ENCODE data around the gene ZBTB7C. TPM values are rescaled to one million over a fixed set of nuclear protein-coding genes. Genes with fewer than 3 reads are reported as not detected.

Gene ZBTB7C
- total and polyA plus RNA-seq, 2 donors (not counting 1 experiment from before 2014, with no cell fraction given): not detected

DNA sequence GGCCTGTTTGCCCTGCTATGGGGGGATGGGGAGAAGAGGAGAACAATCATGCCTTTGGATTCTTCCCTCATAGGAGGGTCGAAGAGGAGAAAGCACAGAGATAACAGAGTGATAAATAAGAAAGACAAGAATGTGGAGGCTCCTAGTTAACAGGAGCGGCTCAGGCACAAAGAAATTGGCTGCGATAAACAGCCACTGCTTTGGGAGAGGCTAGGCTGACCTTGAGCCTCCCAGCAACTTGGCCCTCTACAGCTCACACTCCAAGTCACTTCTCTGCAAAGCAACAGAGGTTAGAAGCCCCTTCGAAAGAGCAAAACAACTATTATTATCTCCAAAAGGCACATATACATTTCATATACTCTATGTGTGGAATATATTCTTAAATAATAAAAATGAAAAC lies 69.5 kb downstream of the ZBTB7C start:
- H3K4me2 ChIP-seq (replicated peaks; ENCODE audit: low read depth, low read length, poor library complexity, severe bottlenecking): no peak overlapping the region
- intact Hi-C loops (cut with micrococcal nuclease): no loop called here
- no peaks in the 10 kb centered on the region for H3K9me3 Mint-ChIP-seq (ENCODE audit: insufficient read depth)
- no peak overlapping the region for H3K4me3 Mint-ChIP-seq
- ATAC-seq (ENCODE audit: low read depth): no peak
- H3K4me1 Mint-ChIP-seq: no peaks in the 10 kb centered on the region
- no peak overlapping the region for H3K9ac ChIP-seq (ENCODE audit: low read length)
- DNase-seq: no peak
- H4K20me1 ChIP-seq (ENCODE audit: control insufficient read depth, insufficient read depth, low read length, poor library complexity, severe bottlenecking): no peaks in the 10 kb centered on the region
- peaks cover 0 to 3% (median 0%) of the 10 kb centered on the region in 3 donors for H3K9me3 ChIP-seq (ENCODE audit: control extremely low read depth in 1 of 3, control insufficient read depth in 2 of 3, insufficient read depth in 1 of 3, low read length in 2 of 3)
- 73% methylated on average over 3 of the region's 4 CpGs for WGBS (ENCODE audit: insufficient coverage)
- no peaks in the 10 kb centered on the region for H3K79me2 ChIP-seq (ENCODE audit: control insufficient read depth, insufficient read depth, low read length)
- H3K4me1 ChIP-seq (ENCODE audit: control insufficient read depth in 2 of 2, insufficient read depth in 2 of 2, low read length in 2 of 2): no peaks in the 10 kb centered on the region
- TF ChIP-seq EZH2 (IDR thresholded peaks at IDR 0.05; ENCODE audit: borderline replicate concordance, insufficient read depth, low read depth, low read length, poor library complexity, severe bottlenecking): no peak
- TF ChIP-seq, protein P1, sequence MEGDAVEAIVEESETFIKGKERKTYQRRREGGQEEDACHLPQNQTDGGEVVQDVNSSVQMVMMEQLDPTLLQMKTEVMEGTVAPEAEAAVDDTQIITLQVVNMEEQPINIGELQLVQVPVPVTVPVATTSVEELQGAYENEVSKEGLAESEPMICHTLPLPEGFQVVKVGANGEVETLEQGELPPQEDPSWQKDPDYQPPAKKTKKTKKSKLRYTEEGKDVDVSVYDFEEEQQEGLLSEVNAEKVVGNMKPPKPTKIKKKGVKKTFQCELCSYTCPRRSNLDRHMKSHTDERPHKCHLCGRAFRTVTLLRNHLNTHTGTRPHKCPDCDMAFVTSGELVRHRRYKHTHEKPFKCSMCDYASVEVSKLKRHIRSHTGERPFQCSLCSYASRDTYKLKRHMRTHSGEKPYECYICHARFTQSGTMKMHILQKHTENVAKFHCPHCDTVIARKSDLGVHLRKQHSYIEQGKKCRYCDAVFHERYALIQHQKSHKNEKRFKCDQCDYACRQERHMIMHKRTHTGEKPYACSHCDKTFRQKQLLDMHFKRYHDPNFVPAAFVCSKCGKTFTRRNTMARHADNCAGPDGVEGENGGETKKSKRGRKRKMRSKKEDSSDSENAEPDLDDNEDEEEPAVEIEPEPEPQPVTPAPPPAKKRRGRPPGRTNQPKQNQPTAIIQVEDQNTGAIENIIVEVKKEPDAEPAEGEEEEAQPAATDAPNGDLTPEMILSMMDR (IDR thresholded peaks at IDR 0.05): no peak
- no peak overlapping the region for H3K27ac ChIP-seq (ENCODE audit: low read length in 2 of 2)
- H3K27me3 Mint-ChIP-seq: peaks cover under 1% of the 10 kb centered on the region
- ChIA-PET POLR2A (no interaction called here), CTCF (interaction anchor here (1.4 kb wide), 1 partner anchor 10 kb away, joined by 3 read pairs; no protein-coding TSS in a partner anchor)
- H2AFZ ChIP-seq (ENCODE audit: insufficient read depth, low read depth, low read length, poor library complexity, severe bottlenecking): no peak overlapping the region
- no peaks in the 10 kb centered on the region for H3K27me3 ChIP-seq (replicated peaks in 1 of 4; ENCODE audit: control extremely low read depth in 1 of 4, control insufficient read depth in 3 of 4, insufficient read depth in 4 of 4, low read length in 3 of 4)
- no peak overlapping the region for H3K4me3 ChIP-seq (ENCODE audit: control extremely low read depth in 1 of 5, extremely low read depth in 1 of 5, insufficient read depth in 1 of 5, low read depth in 2 of 5, low read length in 4 of 5)
- no peak overlapping the region for H3K27ac Mint-ChIP-seq
- H3K36me3 ChIP-seq (replicated peaks in 1 of 2; ENCODE audit: control extremely low read depth in 1 of 2, control insufficient read depth in 1 of 2, extremely low read depth in 1 of 2, insufficient read depth in 2 of 2, low read length in 1 of 2): no peaks in the 10 kb centered on the region

GRCh38 chr18:48338915-48339314 lies 70.3 kb downstream of the ZBTB7C start:
- Histone ChIP-seq H3K36me3 (replicated peaks in 1 of 2; ENCODE audit: control extremely low read depth in 1 of 2, control insufficient read depth in 1 of 2, extremely low read depth in 1 of 2, insufficient read depth in 2 of 2, low read length in 1 of 2) (no peaks in the 10 kb centered on the region), H4K20me1 (ENCODE audit: control insufficient read depth, insufficient read depth, low read length, poor library complexity, severe bottlenecking) (no peaks in the 10 kb centered on the region), H3K4me3 (ENCODE audit: control extremely low read depth in 1 of 5, extremely low read depth in 1 of 5, insufficient read depth in 1 of 5, low read depth in 2 of 5, low read length in 4 of 5) (no peak overlapping the region), H3K9ac (ENCODE audit: low read length) (no peak overlapping the region), H3K4me2 (replicated peaks; ENCODE audit: low read depth, low read length, poor library complexity, severe bottlenecking) (no peak overlapping the region), H3K79me2 (ENCODE audit: control insufficient read depth, insufficient read depth, low read length) (no peaks in the 10 kb centered on the region), H3K9me3 (ENCODE audit: control extremely low read depth in 1 of 3, control insufficient read depth in 2 of 3, insufficient read depth in 1 of 3, low read length in 2 of 3) (peaks cover 0 to 3% (median 0%) of the 10 kb centered on the region in 3 donors), H2AFZ (ENCODE audit: insufficient read depth, low read depth, low read length, poor library complexity, severe bottlenecking) (no peak overlapping the region), H3K4me1 (ENCODE audit: control insufficient read depth in 2 of 2, insufficient read depth in 2 of 2, low read length in 2 of 2) (no peaks in the 10 kb centered on the region), H3K27me3 (replicated peaks in 1 of 4; ENCODE audit: control extremely low read depth in 1 of 4, control insufficient read depth in 3 of 4, insufficient read depth in 4 of 4, low read length in 3 of 4) (no peaks in the 10 kb centered on the region), H3K27ac (ENCODE audit: low read length in 2 of 2) (no peak overlapping the region)
- Mint-ChIP-seq H3K4me1 (no peaks in the 10 kb centered on the region), H3K27me3 (peaks cover 4% of the 10 kb centered on the region), H3K4me3 (no peak overlapping the region), H3K9me3 (ENCODE audit: insufficient read depth) (no peaks in the 10 kb centered on the region), H3K27ac (no peak overlapping the region)
- ChIA-PET CTCF (no interaction called here), POLR2A (no interaction called here)
- TF ChIP-seq, protein P1 (IDR thresholded peaks at IDR 0.05): no peak
- no peak for TF ChIP-seq EZH2 (IDR thresholded peaks at IDR 0.05; ENCODE audit: borderline replicate concordance, insufficient read depth, low read depth, low read length, poor library complexity, severe bottlenecking)
- DNase-seq (no peak), ATAC-seq (ENCODE audit: low read depth) (no peak)
- WGBS (ENCODE audit: insufficient coverage): 87% methylated on average over 2 of the region's 3 CpGs
- intact Hi-C loops (cut with micrococcal nuclease): no loop called here

All from B cell (primary cell).